ENCODE results near the gene ECM2.

Gene ECM2

GRCh38 chr9:92503156-92503555 is 32.6 kb downstream of the ECM2 start:
- Histone ChIP-seq H3K36me3 (ENCODE audit: control insufficient read depth in 4 of 4, insufficient read depth in 4 of 4, low read length in 3 of 4) (no peaks in the 10 kb centered on the region), H3K27ac (ENCODE audit: insufficient read depth in 1 of 2, low read depth in 1 of 2, low read length in 2 of 2, poor library complexity in 1 of 2, severe bottlenecking in 2 of 2) (no peak overlapping the region), H3K4me1 (ENCODE audit: control extremely low read depth in 1 of 4, control insufficient read depth in 4 of 4, insufficient read depth in 4 of 4, low read length in 3 of 4) (peaks cover 0 to 4% (median 0%) of the 10 kb centered on the region in 4 experiments), H3K27me3 (replicated peaks in 2 of 5; ENCODE audit: control insufficient read depth in 4 of 5, insufficient read depth in 5 of 5, low read length in 4 of 5) (no peaks in the 10 kb centered on the region), H3K4me3 (ENCODE audit: control insufficient read depth in 1 of 7, extremely low read depth in 1 of 7, insufficient read depth in 4 of 7, low read depth in 2 of 7, low read length in 6 of 7) (no peak overlapping the region), H3K9me3 (ENCODE audit: control extremely low read depth in 1 of 5, control insufficient read depth in 4 of 5, insufficient read depth in 2 of 5, low read depth in 1 of 5, low read length in 4 of 5) (no peaks in the 10 kb centered on the region)
- CTCF ChIA-PET: interaction anchor here (0.6 to 1.2 kb wide), 2 partner anchors 17 to 30 kb away, joined by 3 to 4 read pairs; no protein-coding TSS in a partner anchor
- peak in 2 of 3 donors; percentile 20 to 42 for DNase-seq
- POLR2A ChIA-PET: no interaction called here
- no CpG with 5 or more reads among the region's 2 CpGs for WGBS (ENCODE audit: insufficient coverage)

- Histone ChIP-seq H3K4me1 (ENCODE audit: control extremely low read depth in 1 of 4, control insufficient read depth in 4 of 4, insufficient read depth in 4 of 4, low read length in 3 of 4) (no peaks in the 10 kb centered on the region), H3K4me3 (ENCODE audit: control insufficient read depth in 1 of 7, extremely low read depth in 1 of 7, insufficient read depth in 4 of 7, low read depth in 2 of 7, low read length in 6 of 7) (no peak overlapping the region), H3K36me3 (ENCODE audit: control insufficient read depth in 4 of 4, insufficient read depth in 4 of 4, low read length in 3 of 4) (no peaks in the 10 kb centered on the region), H3K27me3 (replicated peaks in 2 of 5; ENCODE audit: control insufficient read depth in 4 of 5, insufficient read depth in 5 of 5, low read length in 4 of 5) (no peaks in the 10 kb centered on the region), H3K9me3 (ENCODE audit: control extremely low read depth in 1 of 5, control insufficient read depth in 4 of 5, insufficient read depth in 2 of 5, low read depth in 1 of 5, low read length in 4 of 5) (no peaks in the 10 kb centered on the region), H3K27ac (ENCODE audit: insufficient read depth in 1 of 2, low read depth in 1 of 2, low read length in 2 of 2, poor library complexity in 1 of 2, severe bottlenecking in 2 of 2) (no peak overlapping the region)
- 83% methylated on average over 4 of the region's 5 CpGs for WGBS (ENCODE audit: insufficient coverage)
- POLR2A ChIA-PET: no interaction called here
- CTCF ChIA-PET: interaction anchor here (0.6 to 2.6 kb wide), 6 partner anchors 9 to 174 kb away, joined by 3 to 7 read pairs (median 4); partner anchors contain the start of gene ASPN
- DNase-seq: peak; percentile 26 to 54 (median 52)
Observed at GRCh38 chr9:92501671-92502393, 34.0 kb downstream of the ECM2 start.

- Histone ChIP-seq H3K27me3 (replicated peaks in 2 of 5; ENCODE audit: control insufficient read depth in 4 of 5, insufficient read depth in 5 of 5, low read length in 4 of 5) (no peaks in the 10 kb centered on the region), H3K9me3 (ENCODE audit: control extremely low read depth in 1 of 5, control insufficient read depth in 4 of 5, insufficient read depth in 2 of 5, low read depth in 1 of 5, low read length in 4 of 5) (no peaks in the 10 kb centered on the region), H3K27ac (ENCODE audit: insufficient read depth in 1 of 2, low read depth in 1 of 2, low read length in 2 of 2, poor library complexity in 1 of 2, severe bottlenecking in 2 of 2) (no peak overlapping the region), H3K4me1 (ENCODE audit: control extremely low read depth in 1 of 4, control insufficient read depth in 4 of 4, insufficient read depth in 4 of 4, low read length in 3 of 4) (no peaks in the 10 kb centered on the region), H3K4me3 (ENCODE audit: control insufficient read depth in 1 of 7, extremely low read depth in 1 of 7, insufficient read depth in 4 of 7, low read depth in 2 of 7, low read length in 6 of 7) (no peak overlapping the region), H3K36me3 (ENCODE audit: control insufficient read depth in 4 of 4, insufficient read depth in 4 of 4, low read length in 3 of 4) (no peaks in the 10 kb centered on the region)
- ChIA-PET CTCF (interaction anchor here (1.1 to 2.6 kb wide), 4 partner anchors 14 to 134 kb away, joined by 3 to 7 read pairs (median 4); partner anchors contain the start of gene ASPN), POLR2A (no interaction called here)
- 95% methylated on average over 5 of the region's 5 CpGs for WGBS (ENCODE audit: insufficient coverage)
- DNase-seq: no peak
Observed at GRCh38 chr9:92500725-92501124, 35.1 kb downstream of the ECM2 start.

GRCh38 chr9:92499701-92500100 is 36.1 kb downstream of the ECM2 start:
- H3K36me3 ChIP-seq (ENCODE audit: control insufficient read depth in 4 of 4, insufficient read depth in 4 of 4, low read length in 3 of 4): no peaks in the 10 kb centered on the region
- H3K4me1 ChIP-seq (ENCODE audit: control extremely low read depth in 1 of 4, control insufficient read depth in 4 of 4, insufficient read depth in 4 of 4, low read length in 3 of 4): no peaks in the 10 kb centered on the region
- no peak for DNase-seq
- CTCF ChIA-PET: interaction anchor here (0.7 to 2.6 kb wide), 3 partner anchors 9 to 17 kb away, joined by 3 to 6 read pairs (median 3); partner anchors contain the start of gene ASPN
- no peak overlapping the region for H3K4me3 ChIP-seq (ENCODE audit: control insufficient read depth in 1 of 7, extremely low read depth in 1 of 7, insufficient read depth in 4 of 7, low read depth in 2 of 7, low read length in 6 of 7)
- WGBS (ENCODE audit: insufficient coverage): no CpG with 5 or more reads among the region's 2 CpGs
- POLR2A ChIA-PET: no interaction called here
- H3K27me3 ChIP-seq (replicated peaks in 2 of 5; ENCODE audit: control insufficient read depth in 4 of 5, insufficient read depth in 5 of 5, low read length in 4 of 5): no peaks in the 10 kb centered on the region
- H3K27ac ChIP-seq (ENCODE audit: insufficient read depth in 1 of 2, low read depth in 1 of 2, low read length in 2 of 2, poor library complexity in 1 of 2, severe bottlenecking in 2 of 2): no peak overlapping the region
- no peaks in the 10 kb centered on the region for H3K9me3 ChIP-seq (ENCODE audit: control extremely low read depth in 1 of 5, control insufficient read depth in 4 of 5, insufficient read depth in 2 of 5, low read depth in 1 of 5, low read length in 4 of 5)

- ChIA-PET POLR2A (no interaction called here), CTCF (no interaction called here)
- Histone ChIP-seq H3K27ac (ENCODE audit: insufficient read depth in 1 of 2, low read depth in 1 of 2, low read length in 2 of 2, poor library complexity in 1 of 2, severe bottlenecking in 2 of 2) (no peak overlapping the region), H3K9me3 (ENCODE audit: control extremely low read depth in 1 of 5, control insufficient read depth in 4 of 5, insufficient read depth in 2 of 5, low read depth in 1 of 5, low read length in 4 of 5) (no peaks in the 10 kb centered on the region), H3K36me3 (ENCODE audit: control insufficient read depth in 4 of 4, insufficient read depth in 4 of 4, low read length in 3 of 4) (peaks cover 0 to 2% (median 0%) of the 10 kb centered on the region in 4 experiments), H3K27me3 (replicated peaks in 2 of 5; ENCODE audit: control insufficient read depth in 4 of 5, insufficient read depth in 5 of 5, low read length in 4 of 5) (no peaks in the 10 kb centered on the region), H3K4me1 (ENCODE audit: control extremely low read depth in 1 of 4, control insufficient read depth in 4 of 4, insufficient read depth in 4 of 4, low read length in 3 of 4) (no peaks in the 10 kb centered on the region), H3K4me3 (ENCODE audit: control insufficient read depth in 1 of 7, extremely low read depth in 1 of 7, insufficient read depth in 4 of 7, low read depth in 2 of 7, low read length in 6 of 7) (no peak overlapping the region)
- DNase-seq: no peak
- WGBS (ENCODE audit: insufficient coverage): 96% methylated on average over 3 of the region's 5 CpGs
Observed at GRCh38 chr9:92496396-92497176, 39.2 kb downstream of the ECM2 start.

- H3K9me3 ChIP-seq (ENCODE audit: control extremely low read depth in 1 of 5, control insufficient read depth in 4 of 5, insufficient read depth in 2 of 5, low read depth in 1 of 5, low read length in 4 of 5): no peaks in the 10 kb centered on the region
- no peak overlapping the region for H3K27ac ChIP-seq (ENCODE audit: insufficient read depth in 1 of 2, low read depth in 1 of 2, low read length in 2 of 2, poor library complexity in 1 of 2, severe bottlenecking in 2 of 2)
- H3K36me3 ChIP-seq (ENCODE audit: control insufficient read depth in 4 of 4, insufficient read depth in 4 of 4, low read length in 3 of 4): peaks cover 0 to 2% (median 0%) of the 10 kb centered on the region in 4 experiments
- no peak for DNase-seq
- WGBS (ENCODE audit: insufficient coverage): no CpG with 5 or more reads among the region's 2 CpGs
- CTCF ChIA-PET: interaction anchor here (1.2 to 1.3 kb wide), 2 partner anchors 10 to 14 kb away, joined by 3 to 4 read pairs; no protein-coding TSS in a partner anchor
- POLR2A ChIA-PET: no interaction called here
- H3K27me3 ChIP-seq (replicated peaks in 2 of 5; ENCODE audit: control insufficient read depth in 4 of 5, insufficient read depth in 5 of 5, low read length in 4 of 5): no peaks in the 10 kb centered on the region
- H3K4me1 ChIP-seq (ENCODE audit: control extremely low read depth in 1 of 4, control insufficient read depth in 4 of 4, insufficient read depth in 4 of 4, low read length in 3 of 4): peaks cover 0 to 2% (median under 1%) of the 10 kb centered on the region in 4 experiments
- H3K4me3 ChIP-seq (ENCODE audit: control insufficient read depth in 1 of 7, extremely low read depth in 1 of 7, insufficient read depth in 4 of 7, low read depth in 2 of 7, low read length in 6 of 7): no peak overlapping the region
Observed at GRCh38 chr9:92494856-92495255, 40.9 kb downstream of the ECM2 start.

All from common myeloid progenitor, CD34-positive (primary cell).